SIG-M5 treated with dmso at 0.1 percent for 504 hours (cell line): Measurements from ENCODE around the gene EVI2B.
"Not testable (repeated sequence)": the region's sequence is repeated elsewhere in the genome, so short reads cannot be mapped to it uniquely, and the experiment has no call there.

Experiments used
- DNase-seq: peaks from one replicate; lab custom pipeline; 2025; ENCODE audit not compliant: unreplicated experiment; lab: John Stamatoyannopoulos, UW

EVI2B gene, protein sequence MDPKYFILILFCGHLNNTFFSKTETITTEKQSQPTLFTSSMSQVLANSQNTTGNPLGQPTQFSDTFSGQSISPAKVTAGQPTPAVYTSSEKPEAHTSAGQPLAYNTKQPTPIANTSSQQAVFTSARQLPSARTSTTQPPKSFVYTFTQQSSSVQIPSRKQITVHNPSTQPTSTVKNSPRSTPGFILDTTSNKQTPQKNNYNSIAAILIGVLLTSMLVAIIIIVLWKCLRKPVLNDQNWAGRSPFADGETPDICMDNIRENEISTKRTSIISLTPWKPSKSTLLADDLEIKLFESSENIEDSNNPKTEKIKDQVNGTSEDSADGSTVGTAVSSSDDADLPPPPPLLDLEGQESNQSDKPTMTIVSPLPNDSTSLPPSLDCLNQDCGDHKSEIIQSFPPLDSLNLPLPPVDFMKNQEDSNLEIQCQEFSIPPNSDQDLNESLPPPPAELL

DNA sequence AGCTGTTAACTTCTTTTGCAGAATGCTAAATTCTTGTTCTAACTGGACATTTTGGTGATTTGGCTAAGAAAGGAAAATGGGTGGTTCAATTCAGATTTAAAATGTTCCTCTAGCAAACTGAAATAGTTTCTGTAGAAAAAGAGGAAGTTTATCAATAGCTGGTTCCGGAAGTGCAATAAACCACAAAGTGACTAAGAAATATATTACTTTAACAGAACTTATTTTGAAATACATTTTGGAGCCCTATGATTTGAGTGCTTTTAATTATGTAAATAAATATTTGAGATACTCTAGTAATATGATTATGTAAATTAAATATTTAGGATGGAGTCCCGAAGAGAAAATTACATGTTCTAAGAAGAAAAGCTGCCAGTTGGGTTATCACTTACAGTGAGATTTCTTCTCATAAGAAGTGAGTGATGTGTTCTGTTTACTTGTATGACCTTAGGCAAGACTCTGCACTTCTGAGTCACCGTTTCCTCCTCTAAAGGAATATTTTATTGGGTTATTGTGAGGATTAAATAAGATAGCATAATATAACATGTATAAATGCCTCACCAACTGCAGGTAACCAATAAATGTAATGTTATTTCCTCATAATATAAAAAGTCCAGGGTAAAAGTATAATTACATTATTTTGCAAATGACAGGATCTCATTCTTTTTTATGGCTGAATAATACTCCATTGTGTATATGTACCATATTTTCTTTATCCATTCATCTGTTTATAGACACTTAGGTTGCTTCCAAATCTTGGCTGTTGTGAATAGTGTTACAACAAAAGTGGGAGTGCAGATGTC is at the start of gene EVI2B:
TSS of gene EVI2B (minus strand) at position 73 of the 800 bp plus-strand sequence. CDS start 8,445 bp downstream, outside the sequence.
- DNase-seq = peak; percentile 97

- no peak for DNase-seq
Measured at GRCh38 chr17:31357839-31358394, 44.1 kb upstream of the EVI2B start.

DNA sequence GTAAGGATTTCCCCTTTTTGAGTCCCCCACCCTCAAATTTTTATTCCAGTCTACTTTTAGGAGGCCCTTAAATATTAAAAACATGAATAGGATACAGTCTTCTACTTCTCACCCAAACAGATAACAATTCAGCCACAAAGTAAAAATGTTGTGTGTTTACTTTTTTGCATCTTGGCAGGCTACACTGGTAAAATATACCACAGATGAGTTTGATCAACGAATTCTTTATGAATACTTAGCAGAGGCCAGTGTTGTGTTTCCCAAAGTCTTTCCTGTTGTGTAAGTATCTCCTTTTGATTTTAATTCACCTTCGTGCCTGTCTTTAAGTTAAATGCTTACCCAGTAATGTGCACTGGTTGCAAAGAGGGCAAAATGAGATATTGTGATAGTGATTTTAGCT is 43.2 kb upstream of the EVI2B start:
- no peak for DNase-seq

DNA sequence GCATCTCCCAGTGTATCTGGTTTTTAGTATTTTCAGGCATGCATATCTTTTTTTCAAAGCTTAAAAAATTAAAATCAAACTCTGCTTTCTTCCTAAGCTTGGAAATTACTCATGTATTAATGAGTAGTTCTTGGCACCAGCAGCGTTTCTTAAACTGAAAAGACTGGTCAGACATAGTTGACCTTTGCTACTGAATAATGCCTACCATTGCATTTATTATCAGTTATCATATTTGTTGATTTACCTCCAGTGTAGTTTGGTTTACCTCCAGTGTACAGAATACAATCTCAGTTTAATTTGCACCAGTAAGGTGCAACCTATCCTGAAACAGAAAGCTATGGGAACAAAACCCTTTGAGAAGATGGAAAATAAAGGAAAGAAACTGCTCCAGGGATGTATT is 42.1 kb upstream of the EVI2B start:
- DNase-seq = no peak

- DNase-seq = no peak
Measured at GRCh38 chr17:31349454-31349853, 35.6 kb upstream of the EVI2B start.

DNA sequence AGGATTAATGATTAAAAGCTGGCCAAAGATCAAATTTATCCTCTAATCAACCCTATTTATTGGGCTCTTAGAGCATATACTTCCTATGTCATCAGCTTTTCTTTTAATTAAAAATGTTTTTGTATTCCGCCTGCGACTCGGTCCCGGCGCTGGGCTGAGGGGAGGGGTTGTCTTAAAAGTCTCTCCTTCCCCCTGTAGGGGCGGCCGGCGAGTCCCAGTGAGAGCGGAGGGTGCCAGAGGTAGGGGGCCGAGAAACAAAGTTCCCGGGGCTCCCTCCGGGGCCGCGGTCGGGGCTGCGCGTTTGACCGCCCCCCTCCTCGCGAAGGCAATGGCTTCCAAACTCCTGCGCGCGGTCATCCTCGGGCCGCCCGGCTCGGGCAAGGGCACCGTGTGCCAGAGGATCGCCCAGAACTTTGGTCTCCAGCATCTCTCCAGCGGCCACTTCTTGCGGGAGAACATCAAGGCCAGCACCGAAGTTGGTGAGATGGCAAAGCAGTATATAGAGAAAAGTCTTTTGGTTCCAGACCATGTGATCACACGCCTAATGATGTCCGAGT is 31.4 kb upstream of the EVI2B start:
- DNase-seq = not testable (repeated sequence)

DNA sequence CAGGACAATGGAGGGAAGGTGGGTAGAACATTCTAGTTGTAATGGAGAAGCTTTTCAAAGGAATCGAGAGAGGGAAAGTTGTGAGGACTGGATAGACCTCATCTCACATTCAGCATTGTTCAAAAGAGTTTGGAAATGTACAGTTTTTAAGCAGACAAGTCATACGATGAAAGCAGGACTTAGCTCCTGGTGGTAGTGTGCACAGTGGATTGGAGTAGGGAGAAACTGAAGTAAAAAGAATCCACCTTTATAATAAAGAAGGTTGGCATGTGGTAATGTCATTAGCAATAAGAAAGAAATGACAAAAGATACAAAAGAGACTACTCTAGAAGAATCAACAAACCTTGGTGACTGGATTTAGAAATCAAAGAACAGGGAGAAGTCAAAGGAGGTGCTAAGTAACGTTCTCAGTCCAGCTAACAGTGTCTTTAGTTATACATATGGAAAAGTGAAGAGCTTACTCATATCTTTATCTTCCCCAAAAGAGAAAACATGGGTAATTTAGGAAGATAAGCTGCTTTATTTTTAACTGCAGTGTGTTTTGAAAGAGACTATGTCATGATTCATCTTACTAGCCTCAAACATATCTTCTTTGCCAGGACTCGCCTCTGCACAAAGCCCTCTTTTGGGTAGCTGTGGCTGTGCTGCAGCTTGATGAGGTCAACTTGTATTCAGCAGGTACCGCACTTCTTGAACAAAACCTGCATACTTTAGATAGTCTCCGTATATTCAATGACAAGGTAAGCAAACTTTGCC is 26.2 kb upstream of the EVI2B start:
- DNase-seq = peak; percentile 67

- DNase-seq = no peak
Measured at GRCh38 chr17:31329221-31329620, 15.4 kb upstream of the EVI2B start.

GRCh38 chr17:31328160-31328535 is 14.3 kb upstream of the EVI2B start:
- no peak for DNase-seq

GRCh38 chr17:31327534-31328159 is 13.8 kb upstream of the EVI2B start:
- DNase-seq = no peak

GRCh38 chr17:31323551-31323950 is 9.7 kb upstream of the EVI2B start:
- no peak for DNase-seq

- no peak for DNase-seq
Measured at GRCh38 chr17:31321966-31322365, 8.1 kb upstream of the EVI2B start.

DNA sequence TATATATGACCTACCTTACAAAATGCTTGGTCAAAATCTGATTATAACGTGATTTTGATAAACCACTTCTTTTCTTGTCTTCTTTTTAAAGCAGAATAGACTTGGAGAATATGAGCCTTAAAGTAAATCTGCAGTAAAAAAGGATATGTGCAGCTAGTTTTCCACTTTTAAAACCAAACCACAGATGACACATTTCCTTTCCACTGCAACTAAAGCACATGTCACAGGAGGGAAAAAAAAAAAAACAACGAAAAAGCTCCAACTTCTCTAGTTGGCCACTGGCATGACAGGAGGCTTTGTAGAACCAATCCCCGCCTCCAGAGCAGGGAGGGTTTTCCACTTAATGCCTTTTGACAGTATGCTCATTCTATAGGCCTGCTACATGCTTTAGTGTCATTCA is 7.6 kb upstream of the EVI2B start, which contains the start of gene EVI2A:
TSS of gene EVI2A (minus strand) at position 142 of the 400 bp plus-strand sequence. CDS start 2,609 bp downstream, outside the sequence.
- DNase-seq = peak; percentile 94

DNA sequence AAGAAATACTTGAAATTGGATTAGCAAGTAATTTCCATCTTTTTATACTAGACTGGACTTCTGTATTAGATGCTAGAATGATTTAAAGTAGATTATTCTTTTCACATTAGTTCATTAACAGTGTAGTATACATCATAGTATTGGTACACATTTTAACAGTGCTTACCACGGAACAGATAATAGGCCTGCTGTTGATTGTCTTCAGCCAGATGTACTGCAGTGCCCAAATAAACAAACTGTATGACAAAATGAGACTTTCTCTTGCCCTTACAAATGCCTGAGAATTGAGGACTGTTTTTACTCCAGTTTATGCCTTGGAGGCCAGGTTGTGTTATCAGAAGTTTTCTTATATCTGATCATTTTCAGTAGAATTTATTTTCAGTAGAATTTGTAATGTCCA is 6.9 kb upstream of the EVI2B start:
- peak; percentile 41 for DNase-seq

- DNase-seq = no peak
Measured at GRCh38 chr17:31320241-31320640, 6.4 kb upstream of the EVI2B start.

GRCh38 chr17:31318851-31319661 is 5.2 kb upstream of the EVI2B start:
- DNase-seq = peak; percentile 76

- peak; percentile 98 for DNase-seq
Measured at GRCh38 chr17:31318298-31318801, 4.5 kb upstream of the EVI2B start.

- DNase-seq = no peak
Measured at GRCh38 chr17:31314782-31315100, 887 bp upstream of the EVI2B start.

DNA sequence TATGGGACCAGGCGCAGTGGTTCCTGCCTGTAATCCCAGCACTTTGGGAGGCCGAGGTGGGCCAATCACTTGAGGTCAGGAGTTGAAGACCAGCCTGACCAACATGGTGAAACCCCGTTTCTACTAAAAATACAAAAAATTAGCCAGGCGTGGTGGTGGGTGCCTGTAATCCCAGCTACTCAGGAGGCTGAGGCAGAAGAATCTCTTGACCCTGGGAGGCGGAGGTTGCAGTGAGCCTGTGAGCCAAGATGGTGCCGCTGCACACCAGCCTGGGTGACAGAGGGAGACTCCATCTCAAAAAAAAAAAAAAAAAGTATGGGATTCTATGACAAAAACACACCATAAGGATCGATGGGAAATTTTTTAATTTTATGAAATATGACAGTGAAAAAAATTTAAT is 1.6 kb downstream of the EVI2B start:
- not testable (repeated sequence) for DNase-seq
